Heart right ventricle (tissue), 16 donors: ENCODE measurements around the gene PTCD1. TPM values are rescaled to one million over a fixed set of nuclear protein-coding genes. Genes with fewer than 3 reads are reported as not detected.

ENCODE experiments used
- ATAC-seq, 8 donors: fragments of 200-7000 bp; cut with Tn5 transposase; one replicate each; pipeline ENCODE4 v1.9.1; 2020; ENCODE audit warnings: mild to moderate bottlenecking in 8 of 8, moderate library complexity in 8 of 8, moderate number of reproducible peaks in 1 of 8
- DNase-seq, 2 donors: peaks; one replicate each; pipeline ENCODE4 v3.0.0-alpha.2; 2020
- H3K27ac ChIP-seq, 10 donors: fragments of 200-600 bp; sonication (generic) in 2 of 10; one replicate each; pipeline versions ENCODE4 v1.5.0 to v1.8.0; 2020 to 2022; ENCODE audit warnings: mild to moderate bottlenecking in 3 of 10
- H3K27me3 ChIP-seq, 7 donors: fragments of 200-600 bp; one replicate each; pipeline ENCODE4 v1.8.0; 2021 to 2022; ENCODE audit warnings: mild to moderate bottlenecking in 2 of 7
- H3K36me3 ChIP-seq, 9 donors: fragments of 200-600 bp; sonication (generic) in 1 of 9; one replicate each; pipeline versions ENCODE4 v1.5.0 to v1.8.0; 2020 to 2022; ENCODE audit warnings: mild to moderate bottlenecking in 2 of 9
- H3K4me1 ChIP-seq, 9 donors: fragments of 200-600 bp; sonication (generic) in 1 of 9; one replicate each; pipeline versions ENCODE4 v1.5.0 to v1.8.0; 2020 to 2022; ENCODE audit warnings: mild to moderate bottlenecking in 4 of 9
- H3K4me3 ChIP-seq, 10 donors: fragments of 200-600 bp; sonication (generic) in 2 of 10; one replicate each; pipeline versions ENCODE4 v1.5.0 to v1.8.0; 2020 to 2022; ENCODE audit warnings: mild to moderate bottlenecking in 7 of 10, moderate library complexity in 2 of 10
- H3K9me3 ChIP-seq, 11 donors: fragments of 200-600 bp in 10 of 11; sonication (generic) in 2 of 11; one replicate each; pipeline versions ENCODE4 v1.5.0 to v1.8.0; 2013 to 2022; ENCODE audit warnings: mild to moderate bottlenecking in 2 of 11, control low read depth in 1 of 11, moderate library complexity in 1 of 11
- WGBS, 2 donors: extraction: QIAGEN DNeasy Blood & Tissue Kit; methylation state at CpG; one replicate each; pipeline ENCODE4 v1.1.7; 2013; ENCODE audit warnings: inconsistent platforms in 1 of 2; 5-methylcytosine and 5-hydroxymethylcytosine counted together
- intact Hi-C, 10 donors: fragments of 100-400 bp; cut with DNase I; formaldehyde crosslinking; loops; one replicate each; pipeline versions ENCODE4 v1.11.1 to v1.14.2; 2022
- polyA plus RNA-seq, 2 donors: library from polyadenylated mRNA; stranded (reverse); fragments of 200-250 nt; gene quantifications; one replicate each; pipeline ENCODE4 v1.2.3, GENCODE V29; 2013
- total RNA-seq, 10 donors: library from RNA; stranded (reverse); fragmentation: NEBNext Ultra II Directional in 3 of 10; extraction: Animal tissue kit (Norgen Biotek cat#: 25700) in 3 of 10; gene quantifications; one replicate each; pipeline versions ENCODE4 v1.2.1 to v1.2.4, GENCODE V29; 2021 to 2023
- TF ChIP-seq, protein P1 (sequence below), 9 donors: fragments of 200-600 bp; sonication (generic) in 2 of 9; IDR thresholded peaks; one replicate each; pipeline versions ENCODE4 v1.5.0 to v1.8.0; 2021 to 2022; ENCODE audit warnings: antibody characterized with exemption in 9 of 9, mild to moderate bottlenecking in 5 of 9, moderate library complexity in 1 of 9
- donor health status: Arrhythmogenic right ventricular cardiomyopathy.
- donor health status: ischemic (EF 13 %, LVEDD 7.1; RV severe dilation, severe dysfunction).
- donor health status: healthy with polysubstance abuse.
- donor health status: DM: no; HTN: yes; CAD: no.
- donor health status: DM: no; HTN: no; CAD: no.
- donor health status: ischemic (EF 25% LVEDD 6.9; RV normal size, moderate dysfunction).
- donor health status: ischemic (EF 25% LVEDD 5.7; RV mildly dilated, moderate dysfunction).
- donor health status: healthy.
- donor health status: DM: yes; HTN: yes; CAD: no.
- donor health status: Ischemic cardiomyopathy.
- donor health status: ischemic (EF 35%, LVEDD 5.7; RV mildly dilated, moderate dysfunction).
- donor health status: nonischemic (EF 11% LVEDD 7.7; RV severe dilation, severe dysfunction).
- donor health status: DM: yes; HTN: yes; CAD: no.
- donor health status: PGD.
- donor health status: ischemic (EF 29% LVEDD 5.4; RV normal size, mild dysfunction).
- donor health status: nonischemic (EF 23%, LVEDD 6.1; RV moderate dilation, normal function).

PTCD1 gene
- total and polyA plus RNA-seq, 12 donors = 2.4 to 4.8 (median 3.1) TPM

DNA sequence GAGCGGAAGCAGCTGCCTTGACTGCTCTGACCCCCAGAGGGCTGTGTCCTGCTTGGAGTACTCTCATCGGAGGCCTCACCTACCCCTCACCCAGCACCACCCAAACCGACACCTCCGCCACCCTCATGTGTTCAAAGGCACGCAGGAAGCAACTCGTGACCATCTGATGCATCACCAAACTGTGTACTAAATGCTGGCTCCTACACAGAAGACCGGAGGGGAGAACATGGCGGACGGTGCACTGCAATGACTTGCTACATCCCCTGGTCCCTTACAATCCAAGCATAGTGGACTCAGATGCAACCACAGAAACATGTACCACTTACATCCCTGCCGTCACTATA, 33.6 kb downstream of the PTCD1 start:
- H3K36me3 ChIP-seq = peaks cover 0 to 59% (median 14%) of the 10 kb centered on the region in 9 donors
- TF ChIP-seq, protein P1, sequence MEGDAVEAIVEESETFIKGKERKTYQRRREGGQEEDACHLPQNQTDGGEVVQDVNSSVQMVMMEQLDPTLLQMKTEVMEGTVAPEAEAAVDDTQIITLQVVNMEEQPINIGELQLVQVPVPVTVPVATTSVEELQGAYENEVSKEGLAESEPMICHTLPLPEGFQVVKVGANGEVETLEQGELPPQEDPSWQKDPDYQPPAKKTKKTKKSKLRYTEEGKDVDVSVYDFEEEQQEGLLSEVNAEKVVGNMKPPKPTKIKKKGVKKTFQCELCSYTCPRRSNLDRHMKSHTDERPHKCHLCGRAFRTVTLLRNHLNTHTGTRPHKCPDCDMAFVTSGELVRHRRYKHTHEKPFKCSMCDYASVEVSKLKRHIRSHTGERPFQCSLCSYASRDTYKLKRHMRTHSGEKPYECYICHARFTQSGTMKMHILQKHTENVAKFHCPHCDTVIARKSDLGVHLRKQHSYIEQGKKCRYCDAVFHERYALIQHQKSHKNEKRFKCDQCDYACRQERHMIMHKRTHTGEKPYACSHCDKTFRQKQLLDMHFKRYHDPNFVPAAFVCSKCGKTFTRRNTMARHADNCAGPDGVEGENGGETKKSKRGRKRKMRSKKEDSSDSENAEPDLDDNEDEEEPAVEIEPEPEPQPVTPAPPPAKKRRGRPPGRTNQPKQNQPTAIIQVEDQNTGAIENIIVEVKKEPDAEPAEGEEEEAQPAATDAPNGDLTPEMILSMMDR (IDR thresholded peaks at IDR 0.05) = no peak
- no peak overlapping the region for H3K27ac ChIP-seq
- no peak for ATAC-seq
- 92 to 94% methylated on average over 10 of the region's 10 CpGs for WGBS, 2 donors
- H3K9me3 ChIP-seq = no peaks in the 10 kb centered on the region
- no peak for DNase-seq
- peaks cover 13 to 48% (median 36%) of the 10 kb centered on the region in 9 donors for H3K4me1 ChIP-seq
- intact Hi-C loops = loop anchor here in 2 of 10 donors (5.0 kb wide), 2 partner anchors 33 to 97 kb away; partner anchors contain the start of genes ARPC1B (in 1 of the 2), ZKSCAN5 (in 1 of the 2) and ZNF394 (in 1 of the 2)
- no peaks in the 10 kb centered on the region for H3K27me3 ChIP-seq
- no peak overlapping the region for H3K4me3 ChIP-seq

DNA sequence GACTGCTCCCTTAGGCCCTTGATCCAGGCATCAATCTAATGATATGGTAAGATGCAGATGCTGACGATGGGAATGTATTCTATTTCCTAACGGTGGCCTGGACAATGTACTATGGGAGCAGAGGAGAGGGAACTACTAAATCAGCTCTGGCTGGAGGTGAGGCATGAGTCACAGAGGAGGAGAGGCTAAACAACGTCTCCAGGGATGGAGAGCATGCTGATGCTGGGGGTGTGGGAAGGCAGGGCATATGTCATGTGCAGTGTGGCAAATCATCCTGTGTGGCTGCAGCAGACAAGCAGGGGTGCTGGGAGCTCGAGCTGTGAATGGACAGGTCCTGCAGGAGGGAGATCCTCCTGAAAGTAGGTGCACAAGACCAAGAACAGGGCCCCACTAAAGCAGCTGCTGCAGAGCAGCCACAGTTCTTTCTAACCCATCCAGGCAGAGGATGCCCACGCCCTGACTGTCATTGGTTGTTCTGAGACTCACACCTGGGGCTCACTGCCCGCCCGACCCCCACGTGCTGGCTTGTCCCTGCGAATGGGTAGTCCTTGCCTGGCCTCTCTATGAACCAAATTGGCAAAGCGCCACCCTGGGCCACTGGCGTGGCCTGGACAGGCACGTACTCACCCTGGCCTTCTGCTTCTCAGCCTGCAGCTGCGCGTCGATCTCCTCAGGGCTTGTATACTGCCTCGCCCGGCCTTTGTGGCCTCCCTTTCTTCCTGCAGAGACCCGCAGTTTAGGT, 34.2 kb downstream of the PTCD1 start:
- H3K27me3 ChIP-seq = no peaks in the 10 kb centered on the region
- 79 to 80% methylated on average over 18 of the region's 18 CpGs for WGBS, 2 donors
- no peak overlapping the region for H3K27ac ChIP-seq
- no peak for ATAC-seq
- peaks cover 9 to 43% (median 32%) of the 10 kb centered on the region in 9 donors for H3K4me1 ChIP-seq
- intact Hi-C loops = no loop called here
- TF ChIP-seq, protein P1 (IDR thresholded peaks at IDR 0.05) = no peak
- no peak for DNase-seq
- H3K4me3 ChIP-seq = no peak overlapping the region
- H3K36me3 ChIP-seq = peaks cover 0 to 64% (median 19%) of the 10 kb centered on the region in 9 donors
- H3K9me3 ChIP-seq = no peaks in the 10 kb centered on the region

DNA sequence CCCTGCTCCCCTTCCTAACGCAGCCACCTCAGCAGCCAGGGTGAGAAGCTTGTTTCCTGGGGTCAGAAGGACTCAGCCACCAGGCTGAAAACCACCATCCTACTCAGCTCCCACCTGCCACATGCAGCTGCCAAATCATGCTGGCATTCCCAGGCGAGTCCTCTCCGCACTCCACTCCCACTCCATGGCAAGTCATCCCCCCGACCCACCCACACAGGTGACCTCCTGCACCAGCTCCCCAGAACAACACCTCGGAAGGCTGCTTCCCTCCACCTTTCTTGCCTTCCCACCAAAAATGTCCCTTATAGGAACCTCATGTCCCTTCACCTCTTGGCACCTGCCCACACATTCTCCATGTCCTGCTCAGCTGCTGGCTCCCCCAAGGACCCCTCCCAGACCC, 34.8 kb downstream of the PTCD1 start:
- WGBS, 2 donors = 95% methylated on average over 5 of the region's 5 CpGs
- no peaks in the 10 kb centered on the region for H3K27me3 ChIP-seq
- peaks cover 9 to 42% (median 32%) of the 10 kb centered on the region in 9 donors for H3K4me1 ChIP-seq
- H3K9me3 ChIP-seq = no peaks in the 10 kb centered on the region
- no peak for ATAC-seq
- DNase-seq = no peak
- H3K27ac ChIP-seq = no peak overlapping the region
- TF ChIP-seq, protein P1 (IDR thresholded peaks at IDR 0.05) = no peak
- peaks cover 0 to 71% (median 23%) of the 10 kb centered on the region in 9 donors for H3K36me3 ChIP-seq
- intact Hi-C loops = no loop called here
- no peak overlapping the region for H3K4me3 ChIP-seq

DNA sequence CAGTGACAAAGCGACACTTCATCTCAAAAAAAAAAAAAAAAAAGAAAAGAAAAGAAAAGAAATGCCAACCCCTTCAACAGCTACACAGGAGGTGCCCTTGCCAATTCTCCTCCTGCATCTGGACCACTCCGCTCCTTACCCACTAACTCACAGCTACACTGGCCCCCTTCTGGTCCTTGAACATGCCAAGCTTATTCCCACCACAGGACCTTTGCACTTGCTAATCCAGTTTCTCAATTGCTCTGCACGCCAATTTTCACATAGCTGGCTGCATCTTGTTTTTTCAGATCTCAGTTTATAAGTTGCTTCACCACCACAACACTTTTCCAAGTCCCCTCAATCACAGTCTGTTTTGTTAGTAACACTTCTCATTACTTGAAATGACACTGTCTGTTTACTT, 35.7 kb downstream of the PTCD1 start:
- H3K4me1 ChIP-seq = peaks cover 9 to 41% (median 32%) of the 10 kb centered on the region in 9 donors
- ATAC-seq = no peak
- peaks cover 0 to 80% (median 23%) of the 10 kb centered on the region in 9 donors for H3K36me3 ChIP-seq
- H3K27ac ChIP-seq = no peak overlapping the region
- no peaks in the 10 kb centered on the region for H3K9me3 ChIP-seq
- no peak for DNase-seq
- WGBS, 2 donors = 99 to 100% methylated on average over 3 of the region's 3 CpGs
- no peaks in the 10 kb centered on the region for H3K27me3 ChIP-seq
- TF ChIP-seq, protein P1 (IDR thresholded peaks at IDR 0.05) = no peak
- no peak overlapping the region for H3K4me3 ChIP-seq
- intact Hi-C loops = no loop called here
